Mucosa of descending colon (tissue), 3 donors: Measurements from ENCODE around the gene RAB39B. TPM values are rescaled to one million over a fixed set of nuclear protein-coding genes. Genes with fewer than 3 reads are reported as not detected.

ENCODE experiments used
- ATAC-seq: fragments of 200-7000 bp; cut with Tn5 transposase; one replicate; pipeline ENCODE4 v1.9.1; 2020; ENCODE audit warnings: mild to moderate bottlenecking, moderate library complexity
- DNase-seq, 3 donors: peaks; one replicate each; pipeline ENCODE4 v3.0.0-alpha.2; 2020
- H3K36me3 ChIP-seq: fragments of 200-600 bp; one replicate; pipeline ENCODE4 v1.8.0; 2021; ENCODE audit warnings: low read depth, mild to moderate bottlenecking
- H3K4me1 ChIP-seq: fragments of 200-600 bp; one replicate; pipeline ENCODE4 v1.8.0; 2021; ENCODE audit warnings: low read depth, mild to moderate bottlenecking
- H3K4me3 ChIP-seq: fragments of 200-600 bp; one replicate; pipeline ENCODE4 v1.8.0; 2021; ENCODE audit warnings: mild to moderate bottlenecking
- H3K9me3 ChIP-seq: fragments of 200-600 bp; one replicate; pipeline ENCODE4 v1.8.0; 2021; ENCODE audit warnings: mild to moderate bottlenecking
- intact Hi-C, 2 donors: fragments of 100-400 bp; cut with DNase I in 1 of 2; cut with micrococcal nuclease in 1 of 2; formaldehyde crosslinking; loops; one replicate each; pipeline versions ENCODE4 v1.11.0 to v1.11.1; 2022; cut with DNase I, micrococcal nuclease
- total RNA-seq, 3 donors: library from RNA; stranded (reverse); fragmentation: NEBNext Ultra II Directional in 2 of 3; extraction: Animal tissue kit (Norgen Biotek cat#: 25700) in 2 of 3; gene quantifications; one replicate each; pipeline versions ENCODE4 v1.2.1 to v1.2.4, GENCODE V29; 2021 to 2023
- TF ChIP-seq, protein P1 (sequence below): fragments of 200-600 bp; IDR thresholded peaks from one replicate; pipeline ENCODE4 v1.8.0; 2022; ENCODE audit warnings: antibody characterized with exemption, mild to moderate bottlenecking
- donor health status: DM: no; HTN: no; CAD: no; lungs with moderate emphysema.
- donor health status: DM: no; HTN: no; CAD: no.
- donor health status: DM: no; HTN: yes; CAD: no.

The RAB39B gene
- total RNA-seq, 3 donors from 2014 or later, result 0.17 to 0.79 (median 0.27) TPM

DNA sequence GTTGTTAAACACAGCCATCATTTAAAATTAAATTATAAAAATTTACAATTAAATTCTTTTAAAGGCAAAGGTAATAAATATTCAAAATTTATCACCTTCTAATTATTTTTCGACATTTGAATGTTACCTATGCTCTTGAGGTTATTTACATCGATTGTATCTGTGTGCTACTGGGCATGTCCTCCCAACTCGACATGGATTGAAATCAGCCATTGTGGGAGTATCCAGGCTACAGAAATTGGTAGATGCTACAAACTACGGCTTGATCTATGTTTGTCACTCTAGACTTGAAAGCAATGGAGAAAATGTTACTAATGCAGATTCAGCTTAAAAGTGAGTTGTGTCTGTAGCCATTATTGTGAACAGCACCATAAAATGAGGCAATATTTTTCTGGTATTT, 50.6 kb downstream of the RAB39B start:
- TF ChIP-seq, protein P1, sequence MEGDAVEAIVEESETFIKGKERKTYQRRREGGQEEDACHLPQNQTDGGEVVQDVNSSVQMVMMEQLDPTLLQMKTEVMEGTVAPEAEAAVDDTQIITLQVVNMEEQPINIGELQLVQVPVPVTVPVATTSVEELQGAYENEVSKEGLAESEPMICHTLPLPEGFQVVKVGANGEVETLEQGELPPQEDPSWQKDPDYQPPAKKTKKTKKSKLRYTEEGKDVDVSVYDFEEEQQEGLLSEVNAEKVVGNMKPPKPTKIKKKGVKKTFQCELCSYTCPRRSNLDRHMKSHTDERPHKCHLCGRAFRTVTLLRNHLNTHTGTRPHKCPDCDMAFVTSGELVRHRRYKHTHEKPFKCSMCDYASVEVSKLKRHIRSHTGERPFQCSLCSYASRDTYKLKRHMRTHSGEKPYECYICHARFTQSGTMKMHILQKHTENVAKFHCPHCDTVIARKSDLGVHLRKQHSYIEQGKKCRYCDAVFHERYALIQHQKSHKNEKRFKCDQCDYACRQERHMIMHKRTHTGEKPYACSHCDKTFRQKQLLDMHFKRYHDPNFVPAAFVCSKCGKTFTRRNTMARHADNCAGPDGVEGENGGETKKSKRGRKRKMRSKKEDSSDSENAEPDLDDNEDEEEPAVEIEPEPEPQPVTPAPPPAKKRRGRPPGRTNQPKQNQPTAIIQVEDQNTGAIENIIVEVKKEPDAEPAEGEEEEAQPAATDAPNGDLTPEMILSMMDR, result no peak
- Histone ChIP-seq H3K36me3 (no peaks in the 10 kb centered on the region), H3K4me3 (no peak overlapping the region), H3K9me3 (no peaks in the 10 kb centered on the region), H3K4me1 (peaks cover 3% of the 10 kb centered on the region)
- no peak for DNase-seq
- intact Hi-C loops, result no loop called here
- no peak for ATAC-seq

DNA sequence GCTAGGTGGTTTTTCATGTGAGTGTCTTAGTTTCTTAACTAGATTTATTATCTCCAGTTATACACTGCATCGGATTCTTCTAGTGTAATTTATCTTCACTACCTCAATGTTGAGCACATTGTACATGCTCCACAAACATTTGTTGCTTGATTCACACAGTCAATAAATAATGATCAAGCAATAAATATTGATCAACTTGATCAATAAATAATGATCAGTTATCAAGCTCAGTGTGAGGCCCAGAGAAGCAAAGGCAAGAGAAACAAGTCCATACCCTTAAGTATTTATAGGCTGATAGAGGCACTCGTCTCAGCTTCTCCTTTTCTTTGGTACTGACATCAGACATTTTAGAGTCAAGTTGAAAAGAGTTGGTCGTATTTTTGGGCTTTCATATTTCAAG, 53.1 kb downstream of the RAB39B start:
- Histone ChIP-seq H3K4me1 (no peaks in the 10 kb centered on the region), H3K36me3 (no peaks in the 10 kb centered on the region), H3K4me3 (no peak overlapping the region), H3K9me3 (no peaks in the 10 kb centered on the region)
- no peak for DNase-seq
- intact Hi-C loops, result no loop called here
- no peak for ATAC-seq
- TF ChIP-seq, protein P1, result no peak

Other genes with a start within 250 kb of the RAB39B start
- 10 to 100 TPM in 1 of 3 donors, 1 to 10 TPM in 2; 2.8 to 14.0 (median 5.4) TPM for gene F8, start 241.8 kb downstream of the RAB39B start, total RNA-seq
- 10 to 100 TPM; 48.9 to 92.8 (median 53.3) TPM for gene FUNDC2, start 237.6 kb downstream of the RAB39B start, total RNA-seq
- gene CMC4, start 193.4 kb downstream of the RAB39B start, total RNA-seq, result 1 to 10 TPM; 1.9 to 5.2 (median 4.8) TPM
- gene MTCP1, start 193.4 kb downstream of the RAB39B start, total RNA-seq, result 10 to 100 TPM; 11.7 to 22.3 (median 20.1) TPM
- 10 to 100 TPM; 28.5 to 35.7 (median 32.0) TPM for gene BRCC3, start 193.0 kb downstream of the RAB39B start, total RNA-seq
- gene VBP1, start 48.0 kb downstream of the RAB39B start, total RNA-seq, result 10 to 100 TPM; 27.4 to 36.7 (median 32.8) TPM
- 10 to 100 TPM in 1 of 3 donors, 1 to 10 TPM in 2; 3.3 to 13.1 (median 8.3) TPM for gene CLIC2, start 70.1 kb upstream of the RAB39B start, total RNA-seq
- gene F8A2, start 117.6 kb upstream of the RAB39B start, total RNA-seq, result not detected
- gene F8A3, start 194.1 kb upstream of the RAB39B start, total RNA-seq, result 1 to 10 TPM in 2 of 3 donors, under 1 TPM in 1; 0.49 to 6.0 (median 5.0) TPM